Measurements from ENCODE around the gene ARHGEF40.

The ARHGEF40 gene

GRCh38 chr14:21084998-21085853, 15.1 kb downstream of the ARHGEF40 start:
- in situ Hi-C loops (cut with HindIII; ENCODE audit: low pct_ligation_motif_present, low sequenced_read_pairs) = no loop called here
- no peak for TF ChIP-seq CTCF (IDR thresholded peaks at IDR 0.05; ENCODE audit: low read depth, low read length, missing control alignments)
- peak; percentile 56 for DNase-seq
- H3K4me3 ChIP-seq (ENCODE audit: low read depth, low read length) = no peak overlapping the region
- H3K36me3 ChIP-seq (replicated peaks) = peaks cover 68% of the 10 kb centered on the region
- H3K27me3 ChIP-seq (replicated peaks) = no peaks in the 10 kb centered on the region
- H3K27ac ChIP-seq = peak overlapping the region; percentile 41

DNA sequence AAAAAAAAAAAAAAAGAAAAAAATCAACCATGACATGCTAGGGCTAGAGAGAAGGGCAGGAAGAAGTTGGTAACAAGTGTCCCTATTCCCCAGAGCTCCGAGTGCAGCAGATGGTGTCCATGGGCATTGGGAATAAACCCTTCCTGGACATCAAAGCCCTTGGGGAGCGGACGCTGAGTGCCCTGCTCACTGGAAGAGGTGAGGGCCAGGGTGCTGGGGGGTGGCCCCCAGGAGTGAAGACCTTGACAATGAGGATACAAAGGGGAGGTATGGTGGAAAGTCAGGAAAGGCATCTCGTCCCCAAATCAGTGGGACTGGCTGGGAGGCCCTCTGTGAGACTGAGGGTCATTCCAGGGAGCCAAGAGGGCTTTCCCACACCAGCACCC, 16.8 kb downstream of the ARHGEF40 start:
- in situ Hi-C loops (cut with HindIII; ENCODE audit: low pct_ligation_motif_present, low sequenced_read_pairs) = no loop called here
- DNase-seq = no peak
- Histone ChIP-seq H3K36me3 (replicated peaks) (peaks cover 52% of the 10 kb centered on the region), H3K4me3 (ENCODE audit: low read depth, low read length) (no peak overlapping the region), H3K27me3 (replicated peaks) (no peaks in the 10 kb centered on the region), H3K27ac (peak overlapping the region; percentile 77)
- TF ChIP-seq CTCF (IDR thresholded peaks at IDR 0.05; ENCODE audit: low read depth, low read length, missing control alignments) = no peak

DNA sequence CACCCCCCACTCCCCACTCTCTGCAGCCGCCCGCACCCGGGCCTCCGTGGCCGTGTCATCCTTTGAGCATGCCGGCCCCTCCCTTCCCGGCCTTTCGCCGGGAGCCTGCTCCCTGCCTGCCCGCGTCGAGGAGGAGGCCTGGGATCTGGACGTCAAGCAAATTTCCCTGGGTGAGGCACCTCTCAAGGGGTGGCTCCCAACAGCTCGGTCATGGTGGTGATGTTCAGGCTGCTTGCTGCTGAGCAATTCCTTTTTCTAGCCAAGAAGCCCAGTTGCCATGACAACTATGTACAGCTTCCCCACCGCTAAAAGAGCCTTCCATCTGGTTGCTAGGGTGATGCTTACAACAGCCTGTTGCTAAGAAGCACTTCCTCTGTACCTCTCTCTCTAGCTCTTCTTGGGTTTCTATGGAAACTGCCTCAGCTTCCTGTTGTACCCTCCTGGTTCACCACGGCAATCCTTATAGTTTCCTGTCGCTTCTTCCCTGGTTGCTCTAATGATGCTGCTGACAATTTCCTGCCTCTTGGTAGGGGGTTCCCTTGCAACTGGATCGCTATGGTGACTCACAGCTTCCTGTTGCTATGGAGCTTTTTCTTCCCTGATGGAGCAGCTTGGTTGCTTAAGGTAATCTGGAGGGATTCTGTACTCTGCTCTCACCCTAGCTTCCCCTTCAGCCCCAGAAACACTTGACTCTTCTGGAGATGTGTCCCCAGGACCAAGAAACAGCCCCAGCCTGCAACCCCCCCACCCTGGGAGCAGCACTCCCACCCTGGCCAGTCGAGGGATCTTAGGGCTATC, 17.4 kb downstream of the ARHGEF40 start:
- Histone ChIP-seq H3K36me3 (replicated peaks) (peaks cover 46% of the 10 kb centered on the region), H3K4me3 (ENCODE audit: low read depth, low read length) (no peak overlapping the region), H3K27me3 (replicated peaks) (no peaks in the 10 kb centered on the region), H3K27ac (peak overlapping the region; percentile 77)
- DNase-seq = peak; percentile 95
- in situ Hi-C loops (cut with HindIII; ENCODE audit: low pct_ligation_motif_present, low sequenced_read_pairs) = no loop called here
- no peak for TF ChIP-seq CTCF (IDR thresholded peaks at IDR 0.05; ENCODE audit: low read depth, low read length, missing control alignments)

DNA sequence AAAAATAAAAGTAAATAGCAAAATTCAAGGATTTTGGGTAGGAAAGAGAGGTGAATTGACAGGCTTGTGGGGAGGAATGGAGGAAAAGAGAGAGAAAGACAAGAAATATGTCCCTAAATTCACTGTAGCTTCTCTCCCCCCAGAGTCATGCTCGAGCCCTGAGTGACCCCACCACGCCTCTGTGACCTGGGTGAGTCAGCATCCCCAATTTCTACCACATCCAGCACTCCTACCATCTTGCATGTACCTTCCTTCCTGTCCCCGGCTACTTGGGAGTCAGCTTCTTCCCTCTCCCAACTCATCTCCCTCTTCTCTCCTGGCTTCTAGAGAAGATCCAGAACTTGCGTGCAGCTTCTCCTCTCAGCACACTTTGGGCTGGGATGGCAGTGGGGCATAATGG, 18.6 kb downstream of the ARHGEF40 start:
- no peak overlapping the region for H3K27ac ChIP-seq
- no peaks in the 10 kb centered on the region for H3K27me3 ChIP-seq (replicated peaks)
- H3K36me3 ChIP-seq (replicated peaks) = peaks cover 36% of the 10 kb centered on the region
- DNase-seq = no peak
- in situ Hi-C loops (cut with HindIII; ENCODE audit: low pct_ligation_motif_present, low sequenced_read_pairs) = no loop called here
- TF ChIP-seq CTCF (IDR thresholded peaks at IDR 0.05; ENCODE audit: low read depth, low read length, missing control alignments) = no peak
- no peak overlapping the region for H3K4me3 ChIP-seq (ENCODE audit: low read depth, low read length)

DNA sequence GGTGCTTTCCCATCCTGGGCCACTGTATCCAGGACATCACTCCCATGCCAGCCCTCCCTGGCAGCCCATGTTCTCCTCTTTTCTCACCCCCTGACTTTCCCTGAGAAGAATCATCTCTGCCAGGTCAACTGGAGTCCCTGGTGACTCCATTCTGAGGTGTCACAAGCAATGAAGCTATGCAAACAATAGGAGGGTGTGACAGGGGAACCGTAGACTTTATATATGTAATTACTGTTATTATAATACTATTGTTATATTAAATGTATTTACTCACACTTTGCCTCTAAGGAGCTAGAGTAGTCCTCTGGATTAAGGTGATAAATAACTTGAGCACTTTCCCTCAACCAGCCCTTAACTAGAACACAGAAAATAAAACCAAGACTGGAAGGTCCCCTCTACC, 19.2 kb downstream of the ARHGEF40 start:
- in situ Hi-C loops (cut with HindIII; ENCODE audit: low pct_ligation_motif_present, low sequenced_read_pairs) = no loop called here
- TF ChIP-seq CTCF (IDR thresholded peaks at IDR 0.05; ENCODE audit: low read depth, low read length, missing control alignments) = no peak
- Histone ChIP-seq H3K27me3 (replicated peaks) (no peaks in the 10 kb centered on the region), H3K36me3 (replicated peaks) (peaks cover 31% of the 10 kb centered on the region), H3K27ac (no peak overlapping the region), H3K4me3 (ENCODE audit: low read depth, low read length) (no peak overlapping the region)
- no peak for DNase-seq

All from brain microvascular endothelial cell (primary cell).